ENCODE measurements around the gene SYT17. TPM values are rescaled to one million over a fixed set of nuclear protein-coding genes. Genes with fewer than 3 reads are reported as not detected.

The SYT17 gene
- 1 to 10 TPM; 3.1 to 3.7 TPM for total RNA-seq
- polyA plus RNA-seq (ENCODE audit: insufficient read depth, low read depth, low replicate concordance): 0.75 TPM
- long read RNA-seq, donor 1: 0 reads
- long read RNA-seq, donor 2: 0 reads

GRCh38 chr16:19167710-19168370 lies at the start of gene SYT17:
Gene SYT17, plus strand, starts transcription at chr16:19168240. Its CDS starts 407 bp downstream, at chr16:19168647.
- Histone ChIP-seq H3K9me3 (no peaks in the 10 kb centered on the region), H3K36me3 (ENCODE audit: low read depth, missing control alignments) (no peaks in the 10 kb centered on the region), H3K4me3 (peak within 1 kb of the TSS; percentile 42 to 63), H3K27ac (no peak within 1 kb of the TSS), H3K4me1 (peaks cover 2% of the 10 kb centered on the region), H3K27me3 (no peaks in the 10 kb centered on the region)
- TF ChIP-seq POLR2A (IDR thresholded peaks at IDR 0.05) (no peak), CTCF (IDR thresholded peaks at IDR 0.05) (peak; percentile 12 to 58 (median 36))
- intact Hi-C loops (cut with DNase I; ENCODE audit: low total_unique reads): loop anchor here (10.0 kb wide), 1 partner anchor 83 kb away; no protein-coding TSS in a partner anchor
- peak; percentile 58 for DNase-seq
- WGBS, 2 donors: 0 to 1% methylated on average over 29 to 56 of the region's 63 CpGs

- H3K4me3 ChIP-seq: no peak overlapping the region
- intact Hi-C loops (cut with DNase I; ENCODE audit: low total_unique reads): no loop called here
- no peaks in the 10 kb centered on the region for H3K9me3 ChIP-seq
- no peaks in the 10 kb centered on the region for H3K36me3 ChIP-seq (ENCODE audit: low read depth, missing control alignments)
- no peaks in the 10 kb centered on the region for H3K27me3 ChIP-seq
- TF ChIP-seq CTCF (IDR thresholded peaks at IDR 0.05) (no peak), POLR2A (IDR thresholded peaks at IDR 0.05) (no peak)
- peaks cover 37% of the 10 kb centered on the region for H3K4me1 ChIP-seq
- WGBS, 2 donors: 33 to 36% methylated on average over 6 of the region's 6 CpGs
- H3K27ac ChIP-seq: peak overlapping the region; percentile 22 to 77
- DNase-seq: peak; percentile 58
Measured at GRCh38 chr16:19118938-19119431, 49.1 kb upstream of the SYT17 start.

GRCh38 chr16:19119564-19119963 lies 48.5 kb upstream of the SYT17 start:
- Histone ChIP-seq H3K9me3 (no peaks in the 10 kb centered on the region), H3K4me1 (peaks cover 37% of the 10 kb centered on the region), H3K27me3 (no peaks in the 10 kb centered on the region), H3K4me3 (no peak overlapping the region), H3K36me3 (ENCODE audit: low read depth, missing control alignments) (no peaks in the 10 kb centered on the region), H3K27ac (peak overlapping the region; percentile 22 to 77)
- no peak for DNase-seq
- intact Hi-C loops (cut with DNase I; ENCODE audit: low total_unique reads): no loop called here
- no peak for TF ChIP-seq POLR2A (IDR thresholded peaks at IDR 0.05)
- no peak for TF ChIP-seq CTCF (IDR thresholded peaks at IDR 0.05)
- WGBS, 2 donors: 51 to 52% methylated on average over 5 of the region's 5 CpGs

- no peak for TF ChIP-seq CTCF (IDR thresholded peaks at IDR 0.05)
- no peak for TF ChIP-seq POLR2A (IDR thresholded peaks at IDR 0.05)
- Histone ChIP-seq H3K4me3 (no peak overlapping the region), H3K4me1 (peaks cover 9% of the 10 kb centered on the region), H3K27ac (no peak overlapping the region), H3K9me3 (no peaks in the 10 kb centered on the region), H3K36me3 (ENCODE audit: low read depth, missing control alignments) (no peaks in the 10 kb centered on the region), H3K27me3 (no peaks in the 10 kb centered on the region)
- intact Hi-C loops (cut with DNase I; ENCODE audit: low total_unique reads): no loop called here
- no peak for DNase-seq
- 85 to 86% methylated on average over 6 of the region's 6 CpGs for WGBS, 2 donors
Measured at GRCh38 chr16:19123535-19124178, 44.4 kb upstream of the SYT17 start.

Measured in testis (tissue), 5 donors.